A549 treated with DMSO at 1 μM for 4 hours (cell line): ENCODE data around the gene IDI2. TPM values are rescaled to one million over a fixed set of nuclear protein-coding genes. Genes with fewer than 3 reads are reported as not detected.

Experiments used
- total RNA-seq: library from RNA; stranded (reverse); fragments of 200-300 nt; extraction: Qiagen RNA extraction; gene quantifications from 5 replicates; pipeline ENCODE4 v1.2.3, GENCODE V29; 2022; ENCODE audit warnings: low read depth

IDI2 gene
- total RNA-seq = 0.06 to 0.17 TPM in 2 of 5 replicates, not detected in the others

GRCh38 chr10:1025683-1026082 is at the start of gene IDI2:
TSS of gene IDI2 (minus strand) at chr10:1025859. CDS start at chr10:1024723, 1,136 bp downstream.

DNA sequence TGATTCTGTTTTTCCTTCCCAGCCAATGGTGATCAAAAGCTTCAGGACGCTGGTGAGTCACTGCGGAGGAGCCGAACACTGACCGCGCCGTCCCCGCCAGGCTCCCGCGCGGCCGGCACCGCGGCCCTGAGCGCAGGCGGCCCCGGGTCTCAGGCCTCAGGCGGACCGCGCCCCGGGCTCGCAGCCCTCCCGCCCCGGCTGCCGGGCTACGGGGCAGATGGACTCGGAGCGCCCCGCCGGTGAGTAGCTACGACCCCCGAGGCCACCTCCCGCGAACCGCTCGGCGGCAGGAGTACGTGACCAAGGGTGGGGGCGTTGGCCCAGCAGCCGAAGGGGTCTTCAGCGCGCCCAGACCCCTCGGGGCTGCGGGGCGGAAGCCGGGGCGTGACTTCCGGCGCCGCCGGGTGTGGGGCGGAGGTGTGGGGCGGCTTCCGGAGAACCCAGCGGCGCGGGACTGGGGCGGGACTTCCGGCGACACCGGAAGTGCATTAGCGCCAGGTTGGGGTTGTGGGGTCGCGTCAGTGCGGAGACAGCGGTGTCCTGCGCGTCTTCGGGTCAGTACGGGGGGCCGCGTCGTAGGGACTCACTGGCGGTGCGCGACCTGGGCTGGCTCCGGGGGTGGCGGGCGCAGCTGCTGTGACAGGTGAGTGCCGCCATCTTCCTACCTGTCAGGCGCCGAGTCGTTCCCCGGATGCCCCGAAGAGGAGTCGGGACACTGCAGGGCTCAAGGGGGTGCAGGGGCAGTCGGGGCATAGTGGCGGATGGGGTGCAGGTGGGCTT is 30.9 kb upstream of the IDI2 start, which contains the start of gene WDR37:
Gene WDR37, plus strand, starts transcription at position 60 of the 780 bp plus-strand sequence. CDS start 15,771 bp downstream, outside the sequence.

GRCh38 chr10:1048732-1049424 is 23.2 kb upstream of the IDI2 start, which contains the start of gene IDI1:
TSS of gene IDI1 (minus strand) at chr10:1049119. CDS start at chr10:1049003, 116 bp downstream.

DNA sequence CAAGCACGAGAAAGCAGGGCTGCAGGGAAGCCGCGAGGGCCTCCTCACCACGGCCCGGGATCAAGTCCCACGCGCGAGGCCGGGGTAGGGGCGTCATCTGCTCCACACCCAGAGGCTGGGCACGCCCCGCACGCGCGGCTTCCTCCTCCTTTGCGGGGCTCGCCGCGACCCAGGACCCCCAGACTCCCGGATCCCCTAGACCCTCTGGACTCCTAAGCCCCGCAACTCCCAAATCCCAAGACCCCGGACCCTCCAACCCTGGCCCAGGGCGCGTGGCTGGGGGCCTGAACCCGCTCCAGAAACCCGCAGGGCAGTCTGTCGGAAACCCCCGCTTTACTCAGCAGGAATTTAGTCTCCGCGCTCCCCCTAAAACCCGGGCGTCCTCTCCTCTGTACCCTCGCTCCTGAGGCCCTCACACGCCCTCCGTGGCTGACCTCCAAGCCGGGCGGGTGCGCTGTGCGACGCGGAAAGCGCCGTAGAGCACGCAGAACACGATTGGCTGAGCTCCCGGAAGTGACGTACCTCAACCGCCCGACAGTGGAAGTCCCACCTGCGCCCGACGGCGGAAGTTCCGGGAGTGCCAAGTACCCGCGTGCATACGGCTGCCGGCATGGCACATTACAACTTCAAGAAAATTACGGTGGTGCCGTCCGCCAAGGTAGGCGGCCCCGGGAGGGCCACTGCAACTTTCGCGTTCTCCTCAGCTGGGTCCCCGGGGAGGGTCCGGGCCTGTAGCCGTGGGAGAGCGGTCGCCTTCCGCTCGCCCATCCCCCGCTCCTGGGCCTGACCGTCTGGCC is 37.6 kb downstream of the IDI2 start, which contains the start of gene GTPBP4:
Gene GTPBP4, plus strand, starts transcription at position 565 of the 797 bp plus-strand sequence. Its CDS starts 46 bp downstream, at position 611.

Other genes with a start within 250 kb of the IDI2 start
- 34.0 to 46.6 TPM (median 40.4 TPM) in 5 replicates for gene LARP4B, start 94.2 kb downstream of the IDI2 start, total RNA-seq
- gene GTPBP4, start 37.4 kb downstream of the IDI2 start, total RNA-seq = 99.2 to 114 TPM (median 109 TPM) in 5 replicates
- gene IDI1, start 23.3 kb upstream of the IDI2 start, total RNA-seq = 27.4 to 37.0 TPM (median 28.0 TPM) in 5 replicates
- 7.7 to 9.0 TPM (median 7.9 TPM) in 5 replicates for gene WDR37, start 30.5 kb upstream of the IDI2 start, total RNA-seq